Activated naive CD8-positive, alpha-beta T cell (primary cell): Measurements from ENCODE around the gene LDAH.

ENCODE experiments used
- H3K27ac Mint-ChIP-seq: one replicate; pipeline ENCODE4 v1.8.0; 2021; ENCODE audit warnings: mixed read lengths
- H3K27me3 Mint-ChIP-seq: one replicate; pipeline ENCODE4 v1.8.0; 2021; ENCODE audit warnings: mixed read lengths
- H3K36me3 Mint-ChIP-seq: one replicate; pipeline ENCODE4 v1.8.0; 2021; ENCODE audit warnings: mixed read lengths
- H3K4me1 Mint-ChIP-seq: one replicate; pipeline ENCODE4 v1.8.0; 2021; ENCODE audit warnings: low read depth, mixed read lengths
- H3K4me3 Mint-ChIP-seq: one replicate; pipeline ENCODE4 v1.8.0; 2021; ENCODE audit warnings: mild to moderate bottlenecking, mixed read lengths
- H3K9me3 Mint-ChIP-seq: one replicate; pipeline ENCODE4 v1.8.0; 2021; ENCODE audit warnings: low read depth, mixed read lengths

The LDAH gene

GRCh38 chr2:20691076-20691734, 131.7 kb downstream of the LDAH start:
- Mint-ChIP-seq H3K27me3 (no peaks in the 10 kb centered on the region), H3K4me3 (no peak overlapping the region), H3K27ac (no peak overlapping the region), H3K36me3 (peaks cover 25% of the 10 kb centered on the region), H3K4me1 (no peaks in the 10 kb centered on the region), H3K9me3 (no peaks in the 10 kb centered on the region)

GRCh38 chr2:20689428-20690264, 133.3 kb downstream of the LDAH start:
- H3K27me3 Mint-ChIP-seq = no peaks in the 10 kb centered on the region
- peaks cover 25% of the 10 kb centered on the region for H3K36me3 Mint-ChIP-seq
- no peaks in the 10 kb centered on the region for H3K4me1 Mint-ChIP-seq
- H3K9me3 Mint-ChIP-seq = no peaks in the 10 kb centered on the region
- H3K4me3 Mint-ChIP-seq = no peak overlapping the region
- no peak overlapping the region for H3K27ac Mint-ChIP-seq

- Mint-ChIP-seq H3K27me3 (no peaks in the 10 kb centered on the region), H3K4me3 (no peak overlapping the region), H3K9me3 (no peaks in the 10 kb centered on the region), H3K27ac (no peak overlapping the region), H3K36me3 (peaks cover 36% of the 10 kb centered on the region), H3K4me1 (peaks cover 7% of the 10 kb centered on the region)
Measured at GRCh38 chr2:20687260-20687832, 135.6 kb downstream of the LDAH start.

GRCh38 chr2:20684581-20685063, 138.3 kb downstream of the LDAH start:
- Mint-ChIP-seq H3K27me3 (no peaks in the 10 kb centered on the region), H3K9me3 (no peaks in the 10 kb centered on the region), H3K4me1 (peaks cover 9% of the 10 kb centered on the region), H3K27ac (no peak overlapping the region), H3K4me3 (no peak overlapping the region), H3K36me3 (peaks cover 33% of the 10 kb centered on the region)

- no peaks in the 10 kb centered on the region for H3K27me3 Mint-ChIP-seq
- H3K9me3 Mint-ChIP-seq = no peaks in the 10 kb centered on the region
- H3K36me3 Mint-ChIP-seq = peaks cover 27% of the 10 kb centered on the region
- no peak overlapping the region for H3K4me3 Mint-ChIP-seq
- H3K4me1 Mint-ChIP-seq = peaks cover 9% of the 10 kb centered on the region
- H3K27ac Mint-ChIP-seq = no peak overlapping the region
Measured at GRCh38 chr2:20682167-20682920, 140.6 kb downstream of the LDAH start.

GRCh38 chr2:20680744-20681375, 142.0 kb downstream of the LDAH start:
- Mint-ChIP-seq H3K27ac (no peak overlapping the region), H3K27me3 (no peaks in the 10 kb centered on the region), H3K4me1 (peaks cover 9% of the 10 kb centered on the region), H3K36me3 (peaks cover 18% of the 10 kb centered on the region), H3K4me3 (no peak overlapping the region), H3K9me3 (no peaks in the 10 kb centered on the region)

- Mint-ChIP-seq H3K27ac (no peak overlapping the region), H3K9me3 (no peaks in the 10 kb centered on the region), H3K4me1 (peaks cover 9% of the 10 kb centered on the region), H3K27me3 (no peaks in the 10 kb centered on the region), H3K4me3 (no peak overlapping the region), H3K36me3 (peaks cover 18% of the 10 kb centered on the region)
Measured at GRCh38 chr2:20678780-20679179, 144.1 kb downstream of the LDAH start.

- no peak overlapping the region for H3K27ac Mint-ChIP-seq
- H3K4me3 Mint-ChIP-seq = no peak overlapping the region
Measured at GRCh38 chr2:20678086-20678395, 144.9 kb downstream of the LDAH start.

GRCh38 chr2:20677301-20678085, 145.4 kb downstream of the LDAH start:
- H3K27me3 Mint-ChIP-seq = no peaks in the 10 kb centered on the region
- no peak overlapping the region for H3K27ac Mint-ChIP-seq
- H3K36me3 Mint-ChIP-seq = peaks cover 8% of the 10 kb centered on the region
- no peaks in the 10 kb centered on the region for H3K9me3 Mint-ChIP-seq
- H3K4me1 Mint-ChIP-seq = peaks cover 4% of the 10 kb centered on the region
- no peak overlapping the region for H3K4me3 Mint-ChIP-seq

More at GRCh38 chr2:20678086-20678395, 144.9 kb downstream of the LDAH start:
- H3K9me3 Mint-ChIP-seq = no peaks in the 10 kb centered on the region
- H3K27me3 Mint-ChIP-seq = no peaks in the 10 kb centered on the region
- H3K4me1 Mint-ChIP-seq = peaks cover 9% of the 10 kb centered on the region
- H3K36me3 Mint-ChIP-seq = peaks cover 13% of the 10 kb centered on the region

GRCh38 chr2:20676353-20677215, 146.3 kb downstream of the LDAH start:
- no peaks in the 10 kb centered on the region for H3K9me3 Mint-ChIP-seq
- no peak overlapping the region for H3K4me3 Mint-ChIP-seq
- no peaks in the 10 kb centered on the region for H3K4me1 Mint-ChIP-seq
- H3K36me3 Mint-ChIP-seq = no peaks in the 10 kb centered on the region
- H3K27ac Mint-ChIP-seq = no peak overlapping the region
- peaks cover 4% of the 10 kb centered on the region for H3K27me3 Mint-ChIP-seq

- H3K9me3 Mint-ChIP-seq = no peaks in the 10 kb centered on the region
- H3K4me3 Mint-ChIP-seq = no peak overlapping the region
- no peaks in the 10 kb centered on the region for H3K4me1 Mint-ChIP-seq
- no peaks in the 10 kb centered on the region for H3K36me3 Mint-ChIP-seq
- H3K27me3 Mint-ChIP-seq = peaks cover 6% of the 10 kb centered on the region
- H3K27ac Mint-ChIP-seq = no peak overlapping the region
Measured at GRCh38 chr2:20675701-20676352, 147.1 kb downstream of the LDAH start.

GRCh38 chr2:20674974-20675679, 147.8 kb downstream of the LDAH start:
- Mint-ChIP-seq H3K9me3 (no peaks in the 10 kb centered on the region), H3K27ac (no peak overlapping the region), H3K27me3 (peaks cover 6% of the 10 kb centered on the region), H3K36me3 (no peaks in the 10 kb centered on the region), H3K4me1 (no peaks in the 10 kb centered on the region), H3K4me3 (no peak overlapping the region)
